Motor neuron (in vitro differentiated cells): ENCODE results near the gene CISD3. TPM values are rescaled to one million over a fixed set of nuclear protein-coding genes. Genes with fewer than 3 reads are reported as not detected.
A peak's percentile ranks its signal among the peaks of the same experiment; 100 is the strongest.

Experiments
- ATAC-seq, 8 experiments: fragments of 200-7000 bp; cut with Tn5 transposase; replicated peaks in 6 of 8; 2 replicates each; pipeline ENCODE4 v1.8.0; 2021; ENCODE audit warnings: mild to moderate bottlenecking in 8 of 8, moderate library complexity in 8 of 8
- H3K27ac ChIP-seq, 2 donors: fragments of 250-450 bp; sonication (Bioruptor Pico); 2 replicates each; pipeline ENCODE4 v1.9.0; 2021; ENCODE audit warnings: antibody characterized with exemption in 2 of 2, mild to moderate bottlenecking in 2 of 2, moderate library complexity in 1 of 2
- H3K4me1 ChIP-seq, 2 donors: fragments of 250-450 bp; sonication (Bioruptor Pico); replicated peaks in 1 of 2; 2 replicates each; pipeline ENCODE4 v1.6.1; 2021; ENCODE audit warnings: antibody characterized with exemption in 2 of 2, mild to moderate bottlenecking in 2 of 2, moderate library complexity in 1 of 2
- H3K4me3 ChIP-seq, 5 donors: fragments of 250-450 bp; sonication (Bioruptor Pico); 2 replicates each; pipeline ENCODE4 v1.9.0; 2021; ENCODE audit warnings: antibody characterized with exemption in 5 of 5, mild to moderate bottlenecking in 5 of 5, moderate library complexity in 4 of 5
- WGBS, 10 experiments: fragments of 450-650 bp; shearing (Covaris generic); methylation state at CpG; one replicate each; pipeline ENCODE4 v1.0.0; 2022; 5-methylcytosine and 5-hydroxymethylcytosine counted together
- in situ Hi-C, 9 experiments: fragments of 400-800 bp; cut with MboI; loops; one replicate each; pipeline ENCODE4 v1.15.0; 2021; ENCODE audit warnings: low sequenced_read_pairs in 9 of 9, low pct_unique_long_range_greater_than_20kb in 2 of 9; ENCODE audit not compliant: unreplicated experiment in 9 of 9
- total RNA-seq, 8 experiments: library from RNA; unstranded; fragments of 300-600 nt; gene quantifications; 2 replicates each; pipeline versions ENCODE4 v1.2.3 to v1.2.4, GENCODE V29; 2022

CISD3 gene
- total RNA-seq, 8 experiments from 2014 or later: 2.5 to 23.8 (median 6.2) TPM

DNA sequence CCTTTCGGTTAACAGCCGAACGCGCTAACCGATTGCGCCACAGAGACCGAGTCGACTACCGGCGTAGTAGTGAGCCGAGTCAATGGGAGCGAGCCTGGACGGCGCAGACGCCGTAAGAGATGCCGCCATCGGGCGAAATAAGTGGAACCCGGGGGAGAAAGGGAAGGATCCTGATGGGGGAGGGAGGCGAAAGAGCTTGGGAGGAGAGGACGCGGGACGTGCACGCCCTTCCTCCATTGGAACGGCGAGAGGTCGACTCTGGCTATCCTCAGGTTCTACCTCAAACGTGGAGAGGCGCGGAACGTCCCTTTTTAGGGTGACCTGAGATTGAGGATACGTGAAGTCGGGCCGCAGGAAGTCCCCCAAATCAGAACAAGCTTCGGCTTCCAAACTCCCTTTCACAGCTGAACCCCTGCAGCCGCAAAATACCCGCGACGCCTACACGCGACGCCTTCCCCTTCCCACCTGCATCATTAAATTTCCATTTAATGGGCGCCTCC is 21.7 kb downstream of the CISD3 start:
- H3K27ac ChIP-seq: peak overlapping the region; percentile 57 to 81
- ATAC-seq: peak; percentile 4 to 38 (median 14)
- in situ Hi-C loops: no loop called here
- peaks cover 5% of the 10 kb centered on the region in 2 donors for H3K4me1 ChIP-seq
- H3K4me3 ChIP-seq: peak overlapping the region; percentile 75 to 98 (median 85)
- WGBS, 10 experiments: 0 to 2% (median 1%) methylated on average over 2 to 33 of the region's 44 CpGs; no CpG with 5 or more reads in 1 of the 10 experiments

GRCh38 chr17:38752308-38753070 is 22.3 kb downstream of the CISD3 start, which contains the start of gene PSMB3:
Gene PSMB3, plus strand, starts transcription at chr17:38752741. Its CDS starts 86 bp downstream, at chr17:38752827.
- Histone ChIP-seq H3K27ac (peak within 1 kb of the TSS; percentile 90 to 93), H3K4me1 (peaks cover 5% of the 10 kb centered on the region in 2 donors)
- in situ Hi-C loops: no loop called here

GRCh38 chr17:38753071-38753506 is 22.9 kb downstream of the CISD3 start:
- Histone ChIP-seq H3K4me3 (peak overlapping the region; percentile 75 to 98 (median 85)), H3K27ac (peak overlapping the region; percentile 63 to 90), H3K4me1 (peaks cover 5% of the 10 kb centered on the region in 2 donors)
- in situ Hi-C loops: no loop called here
- ATAC-seq: no peak
- WGBS, 10 experiments: 0 to 36% (median 4%) methylated on average over 1 to 4 of the region's 22 CpGs; no CpG with 5 or more reads in 5 of the 10 experiments

More at GRCh38 chr17:38752308-38753070, 22.3 kb downstream of the CISD3 start, which contains the start of gene PSMB3:
- H3K4me3 ChIP-seq: peak within 1 kb of the TSS; percentile 75 to 98 (median 85)
- ATAC-seq: peak; percentile 64 to 81 (median 78)
- WGBS, 10 experiments: 0 to 20% (median 0%) methylated on average over 1 to 14 of the region's 44 CpGs; no CpG with 5 or more reads in 4 of the 10 experiments

DNA sequence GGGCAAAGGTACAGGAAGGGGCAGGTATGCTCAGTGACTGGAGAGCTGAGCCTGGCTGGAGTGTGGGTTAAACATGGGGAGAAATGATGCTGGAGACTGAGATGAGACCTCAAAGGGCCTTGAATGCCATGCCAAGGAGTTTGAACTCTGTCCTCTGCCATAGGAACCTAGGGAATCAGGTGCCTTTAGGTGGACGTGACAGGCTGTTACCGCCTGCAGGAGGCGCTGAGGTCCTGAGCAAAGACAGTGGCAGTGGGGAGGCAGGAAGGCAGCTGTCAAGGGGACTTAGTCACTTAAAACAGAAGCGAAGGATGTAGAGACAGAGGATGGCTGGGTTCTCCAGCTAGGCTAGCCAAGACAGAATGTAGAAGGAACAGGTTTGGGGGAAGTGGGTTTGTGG is 31.5 kb downstream of the CISD3 start:
- Histone ChIP-seq H3K4me3 (no peak overlapping the region), H3K4me1 (no peaks in the 10 kb centered on the region), H3K27ac (no peak overlapping the region)
- in situ Hi-C loops: no loop called here
- WGBS, 10 experiments: 67 to 93% (median 90%) methylated on average over 1 to 3 of the region's 4 CpGs; no CpG with 5 or more reads in 5 of the 10 experiments
- ATAC-seq: peak in 3 of 8 experiments; percentile 18 to 46 (median 20)

- ATAC-seq: no peak
- no peak overlapping the region for H3K27ac ChIP-seq
- in situ Hi-C loops: no loop called here
- H3K4me3 ChIP-seq: no peak overlapping the region
- no peaks in the 10 kb centered on the region for H3K4me1 ChIP-seq
- 88 to 100% (median 94%) methylated on average over 1 to 3 of the region's 3 CpGs; no CpG with 5 or more reads in 5 of the 10 experiments for WGBS, 10 experiments
Observed at GRCh38 chr17:38762231-38762630, 32.1 kb downstream of the CISD3 start.

GRCh38 chr17:38766341-38766740 is 36.2 kb downstream of the CISD3 start:
- Histone ChIP-seq H3K4me1 (no peaks in the 10 kb centered on the region), H3K4me3 (no peak overlapping the region), H3K27ac (no peak overlapping the region)
- ATAC-seq: no peak
- WGBS, 10 experiments: 86 to 100% (median 90%) methylated on average over 1 to 5 of the region's 5 CpGs; no CpG with 5 or more reads in 5 of the 10 experiments
- in situ Hi-C loops: no loop called here

DNA sequence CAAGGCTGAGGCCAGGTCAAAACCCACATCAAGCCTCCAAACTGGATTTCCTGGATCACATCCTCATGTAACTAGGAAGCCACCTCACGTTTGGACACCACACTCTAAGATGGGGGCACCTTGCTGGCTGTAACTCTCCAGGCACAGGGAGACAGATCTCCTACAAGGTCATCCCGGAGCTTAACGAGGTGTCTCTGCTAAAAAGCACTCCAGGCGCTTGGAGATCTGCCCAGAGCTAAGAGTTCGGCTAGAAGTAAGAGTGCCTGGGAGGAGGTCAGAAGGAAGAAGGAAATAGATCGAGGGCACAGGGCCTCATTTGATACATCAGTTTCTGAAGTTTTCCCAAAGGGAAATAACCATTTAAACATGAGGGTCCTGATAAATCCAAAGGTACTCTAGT is 38.3 kb downstream of the CISD3 start:
- Histone ChIP-seq H3K4me3 (no peak overlapping the region), H3K4me1 (no peaks in the 10 kb centered on the region), H3K27ac (no peak overlapping the region)
- WGBS, 10 experiments: 60 to 100% (median 96%) methylated on average over 1 to 6 of the region's 6 CpGs; no CpG with 5 or more reads in 5 of the 10 experiments
- no peak for ATAC-seq
- in situ Hi-C loops: no loop called here

- no peaks in the 10 kb centered on the region for H3K4me1 ChIP-seq
- H3K4me3 ChIP-seq: no peak overlapping the region
- no peak overlapping the region for H3K27ac ChIP-seq
- in situ Hi-C loops: no loop called here
- ATAC-seq: no peak
Observed at GRCh38 chr17:38773258-38773657, 43.1 kb downstream of the CISD3 start.

DNA sequence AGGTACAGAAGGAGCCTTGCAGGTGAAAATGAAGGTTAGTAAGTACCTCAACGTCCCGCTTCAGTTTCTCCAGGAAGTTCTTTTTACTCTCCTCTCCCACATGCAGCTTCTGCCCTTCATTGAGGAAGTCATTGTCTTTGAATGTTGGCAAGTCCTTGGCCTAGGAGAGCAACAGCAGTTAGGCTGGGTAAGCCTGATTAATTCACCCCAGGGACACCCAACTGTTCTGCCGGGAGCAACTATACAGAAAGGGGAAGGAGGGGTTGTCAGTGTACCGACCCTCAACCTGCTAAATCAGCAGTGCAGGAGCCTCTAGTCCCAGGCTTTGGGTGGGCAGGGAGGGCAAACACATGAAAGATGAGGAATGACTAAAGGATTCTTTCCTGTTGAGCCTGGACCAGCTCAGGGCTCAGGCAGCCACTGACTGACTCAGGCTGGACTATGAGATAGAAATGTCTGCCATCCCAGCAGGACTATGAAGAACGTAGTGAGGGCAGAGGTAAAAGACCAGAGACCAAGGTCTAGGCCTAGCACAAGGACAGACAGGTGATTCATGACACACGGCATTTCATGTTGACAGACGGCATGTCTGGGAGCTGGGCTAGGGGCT is 47.6 kb downstream of the CISD3 start:
- no peak for ATAC-seq
- H3K4me3 ChIP-seq: no peak overlapping the region
- in situ Hi-C loops: no loop called here
- no peaks in the 10 kb centered on the region for H3K4me1 ChIP-seq
- WGBS, 10 experiments: 70 to 86% (median 77%) methylated on average over 1 to 7 of the region's 7 CpGs; no CpG with 5 or more reads in 4 of the 10 experiments
- H3K27ac ChIP-seq: no peak overlapping the region

DNA sequence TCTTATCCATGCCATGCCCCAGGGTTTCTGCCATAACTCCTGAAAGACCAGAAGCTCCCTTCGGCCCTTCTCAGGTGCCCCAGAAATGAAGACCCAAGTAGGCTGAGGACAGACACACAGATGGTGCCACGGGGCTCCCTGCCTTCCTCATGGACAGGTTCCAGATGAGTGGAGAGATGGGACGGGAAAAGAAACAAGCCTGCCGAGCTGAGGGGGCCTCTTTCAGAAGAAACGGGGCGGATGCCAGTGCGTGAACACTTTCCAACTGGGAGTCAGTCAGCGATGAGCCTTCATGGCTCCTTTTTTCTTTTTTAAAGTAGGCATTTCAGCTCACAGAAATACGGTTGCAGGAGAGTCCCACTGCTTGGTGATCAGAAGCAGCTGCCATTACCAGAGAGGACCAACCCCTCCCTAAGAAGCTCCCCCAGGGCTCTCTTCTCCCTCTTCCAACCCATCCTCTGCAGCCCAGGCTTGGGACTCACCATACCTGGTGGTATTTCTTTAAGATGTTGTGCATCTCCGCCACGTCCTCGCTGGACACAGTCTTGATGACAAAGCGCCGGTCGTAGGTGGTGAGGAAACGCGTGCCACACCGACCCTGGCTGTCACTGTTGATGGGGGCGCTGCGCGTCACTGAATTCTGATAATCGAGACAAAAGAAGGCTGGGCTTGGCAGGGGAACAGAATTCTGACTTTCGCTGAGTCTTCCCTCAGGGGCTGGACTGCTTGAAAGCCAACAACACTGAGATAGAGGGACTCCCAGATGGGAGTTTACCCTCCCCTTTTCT is 50.0 kb downstream of the CISD3 start:
- Histone ChIP-seq H3K4me3 (no peak overlapping the region), H3K4me1 (no peaks in the 10 kb centered on the region), H3K27ac (no peak overlapping the region)
- in situ Hi-C loops: no loop called here
- no peak for ATAC-seq
- 69 to 100% (median 93%) methylated on average over 4 to 15 of the region's 23 CpGs; no CpG with 5 or more reads in 3 of the 10 experiments for WGBS, 10 experiments

DNA sequence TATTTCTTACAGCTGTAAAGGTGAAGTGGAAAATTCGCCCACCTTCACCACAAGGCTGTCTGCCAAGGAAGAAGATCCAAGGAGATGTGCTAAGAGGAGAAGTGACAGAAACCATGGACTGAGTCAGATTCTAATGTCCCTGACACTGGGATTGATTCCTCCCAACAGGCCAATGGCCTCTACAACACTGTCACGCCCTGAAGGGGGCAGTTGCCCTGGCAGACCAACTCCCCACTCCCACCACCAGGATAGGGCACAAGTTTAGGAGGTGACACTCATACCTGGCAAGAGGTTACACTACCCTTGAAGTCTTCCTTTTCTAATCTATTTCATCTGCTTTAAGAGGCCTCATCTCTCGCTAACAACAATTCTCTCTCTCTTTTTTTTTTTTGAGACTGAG is 53.1 kb downstream of the CISD3 start:
- in situ Hi-C loops: no loop called here
- H3K27ac ChIP-seq: no peak overlapping the region
- no peak overlapping the region for H3K4me3 ChIP-seq
- no peak for ATAC-seq
- H3K4me1 ChIP-seq: no peaks in the 10 kb centered on the region
- 60 to 100% (median 96%) methylated on average over 1 to 2 of the region's 3 CpGs; no CpG with 5 or more reads in 4 of the 10 experiments for WGBS, 10 experiments
